Measurements from ENCODE around the gene NTHL1.

- TF ChIP-seq CTCF (IDR thresholded peaks at IDR 0.05; ENCODE audit: extremely low read depth in 1 of 2, insufficient read depth in 1 of 2, low read depth in 1 of 2, low read length in 2 of 2) (no peak), POLR2A (IDR thresholded peaks at IDR 0.05; ENCODE audit: low read depth, low read length) (no peak), EZH2 (IDR thresholded peaks at IDR 0.05; ENCODE audit: borderline replicate concordance, low read depth, low read length, severe bottlenecking) (no peak)
These were observed 34.1 kb downstream of the NTHL1 start for GRCh38 chr16:2013527-2013926.

Data from endothelial cell of umbilical vein (primary cell).